GM13976 (cell line): ENCODE measurements around the gene SNX32.
A peak's percentile ranks its signal among the peaks of the same experiment; 100 is the strongest.

ENCODE experiments used
- DNase-seq: peaks from one replicate; pipeline ENCODE4 v3.0.0; 2012; ENCODE audit warnings: low spot score
- CTCF ChIP-seq: IDR thresholded peaks from 2 replicates; pipeline ENCODE4 v1.5.1; 2012; ENCODE audit warnings: borderline replicate concordance, mild to moderate bottlenecking; ENCODE audit not compliant: insufficient read depth; ENCODE audit errors: extremely low read depth, missing control alignments, control extremely low read depth
- in situ Hi-C: fragments of 300-500 bp; cut with MboI; formaldehyde crosslinking; loops from one replicate; pipeline ENCODE4 v1.12.0; 2022; ENCODE audit warnings: low sequenced_read_pairs, mixed read lengths, inconsistent platforms; ENCODE audit not compliant: unreplicated experiment

The SNX32 gene

GRCh38 chr11:65853246-65853979 is 19.6 kb downstream of the SNX32 start:
- no peak for DNase-seq
- no peak for TF ChIP-seq CTCF
- in situ Hi-C loops: no loop called here

- DNase-seq: no peak
- no peak for TF ChIP-seq CTCF
- in situ Hi-C loops: no loop called here
Observed at GRCh38 chr11:65854161-65854592, 20.4 kb downstream of the SNX32 start.

GRCh38 chr11:65854852-65855837 is 21.4 kb downstream of the SNX32 start:
- in situ Hi-C loops: no loop called here
- DNase-seq: no peak

GRCh38 chr11:65855927-65856363 is 22.2 kb downstream of the SNX32 start:
- no peak for DNase-seq
- TF ChIP-seq CTCF: no peak
- in situ Hi-C loops: no loop called here

More at GRCh38 chr11:65854852-65855837, 21.4 kb downstream of the SNX32 start:
- no peak for TF ChIP-seq CTCF

GRCh38 chr11:65856689-65857499 is 23.1 kb downstream of the SNX32 start:
- in situ Hi-C loops: no loop called here
- TF ChIP-seq CTCF: no peak
- DNase-seq: peak; percentile 82

- in situ Hi-C loops: no loop called here
- TF ChIP-seq CTCF: no peak
- DNase-seq: no peak
Observed at GRCh38 chr11:65857500-65857852, 23.7 kb downstream of the SNX32 start.
